HepG2 (cell line): ENCODE data around the gene DRC7. TPM values are rescaled to one million over a fixed set of nuclear protein-coding genes. Genes with fewer than 3 reads are reported as not detected.
A peak's percentile ranks its signal among the peaks of the same experiment; 100 is the strongest.

Experiments
- ATAC-seq: fragments of 200-7000 bp; cut with Tn5 transposase; 3 replicates; pipeline ENCODE4 v1.9.1; 2020; ENCODE audit warnings: mild to moderate bottlenecking, moderate library complexity
- BruUV-seq: library from RNA; stranded (reverse); fragments of 400-500 nt; replicated peaks from 2 replicates; lab custom pipeline; 2021; lab: Mats Ljungman, UMichigan
- CTCF ChIA-PET: fragments of 300-600 bp; formaldehyde crosslinking; extraction: SDS; loops from one replicate; lab custom pipeline; 2021; ENCODE audit warnings: low total read pairs, inconsistent platforms, low intra/inter-chr PET ratio; lab: Yijun Ruan, JAX
- POLR2A ChIA-PET: fragments of 350-600 bp; sonication (Branson Sonifier 250); formaldehyde crosslinking; loops from one replicate; lab custom pipeline; 2020; ENCODE audit warnings: antibody characterized with exemption, inconsistent platforms; lab: Yijun Ruan, JAX
- DNase-seq: peaks from one replicate; pipeline ENCODE4 v3.0.0-alpha.2; 2015; ENCODE audit warnings: low spot score
- FAIRE-seq: peaks from 3 replicates; lab custom pipeline; 2011; peaks lifted over from hg19 to GRCh38; lab: Jason Lieb, UNC
- H2AFZ ChIP-seq: one replicate; pipeline ENCODE4 v1.6.1; 2011; ENCODE audit warnings: low read length, inconsistent platforms
- H3K27ac ChIP-seq: fragments of 300-600 bp; 3 replicates; pipeline ENCODE4 v1.8.0; 2011; ENCODE audit warnings: mixed run types, mild to moderate bottlenecking, mixed read lengths, low read length, inconsistent platforms; ENCODE audit not compliant: insufficient read depth; ENCODE audit errors: extremely low read length
- H3K27me3 ChIP-seq, 2 experiments: fragments of 200-600 bp in 1 of 2; 2 replicates in 1 of 2; 3 replicates in 1 of 2; pipeline versions ENCODE4 v1.6.0 to v1.8.0; 2011; ENCODE audit warnings: low read length in 2 of 2, mild to moderate bottlenecking in 2 of 2, moderate library complexity in 2 of 2, inconsistent platforms in 1 of 2; ENCODE audit not compliant: insufficient read depth in 2 of 2, control insufficient read depth in 1 of 2
- H3K36me3 ChIP-seq, 2 experiments: fragments of 200-600 bp in 1 of 2; replicated peaks in 1 of 2; 2 replicates in 1 of 2; 3 replicates in 1 of 2; pipeline versions ENCODE4 v1.5.1 to v1.8.0; 2011; ENCODE audit warnings: low read length in 2 of 2, inconsistent platforms in 1 of 2; ENCODE audit not compliant: insufficient read depth in 2 of 2, control insufficient read depth in 1 of 2
- H3K4me1 ChIP-seq: 2 replicates; pipeline ENCODE4 v1.5.1; 2012; ENCODE audit warnings: low read length, inconsistent platforms; ENCODE audit not compliant: insufficient read depth
- H3K4me2 ChIP-seq: 2 replicates; pipeline ENCODE4 v1.6.0; 2011; ENCODE audit warnings: low read depth, low read length, inconsistent platforms
- H3K4me3 ChIP-seq, 3 experiments: fragments of 200-600 bp in 1 of 3; sonication (generic), shearing (Covaris generic) in 1 of 3; replicated peaks in 1 of 3; 2 replicates each; pipeline ENCODE4 v1.5.1; 2011 to 2016; ENCODE audit warnings: low read length in 3 of 3, inconsistent platforms in 2 of 3, low read depth in 2 of 3, mild to moderate bottlenecking in 2 of 3, control low read depth in 1 of 3, mixed read lengths in 1 of 3; ENCODE audit not compliant: insufficient read depth in 1 of 3
- H3K79me2 ChIP-seq: one replicate; pipeline ENCODE4 v1.6.1; 2011; ENCODE audit warnings: low read length, inconsistent platforms; ENCODE audit not compliant: insufficient read depth
- H3K9ac ChIP-seq: 2 replicates; pipeline ENCODE4 v1.6.0; 2011; ENCODE audit warnings: mild to moderate bottlenecking, low read depth, low read length, inconsistent platforms; ENCODE audit not compliant: insufficient read depth
- H3K9me3 ChIP-seq: 2 replicates; pipeline ENCODE4 v1.5.1; 2012; ENCODE audit warnings: mild to moderate bottlenecking, low read length
- H4K20me1 ChIP-seq: 2 replicates; pipeline ENCODE4 v1.6.0; 2011; ENCODE audit warnings: inconsistent platforms, mild to moderate bottlenecking, low read length, moderate library complexity; ENCODE audit not compliant: insufficient read depth
- AGO2 ChIP-seq: fragments of 200-400 bp; formaldehyde crosslinking; optimal IDR thresholded peaks from 2 replicates; pipeline ENCODE3; 2017; ENCODE audit warnings: mild to moderate bottlenecking, low read depth, low read length, moderate library complexity
- HNF4G ChIP-seq, 2 experiments: sonication (generic) in 1 of 2; formaldehyde crosslinking in 1 of 2; IDR thresholded peaks; 2 replicates each; pipeline versions ENCODE4 v1.4.0 to v1.6.1; 2011 to 2020; ENCODE audit warnings: borderline replicate concordance in 2 of 2, low read depth in 2 of 2, mild to moderate bottlenecking in 2 of 2, low read length in 1 of 2, missing genetic modification reagents in 1 of 2, moderate library complexity in 1 of 2
- MAF1 ChIP-seq: sonication (generic); formaldehyde crosslinking; IDR thresholded peaks from 2 replicates; pipeline ENCODE4 v1.5.0; 2020; ENCODE audit warnings: missing genetic modification reagents, borderline replicate concordance
- POGK ChIP-seq: sonication (generic); formaldehyde crosslinking; conservative IDR thresholded peaks from 2 replicates; pipeline ENCODE4 v1.8.0; 2022; ENCODE audit warnings: mild to moderate bottlenecking, moderate library complexity, missing genetic modification reagents
- ZMYM3 ChIP-seq: sonication (generic); formaldehyde crosslinking; IDR thresholded peaks from 2 replicates; pipeline ENCODE4 v1.5.1; 2020; ENCODE audit warnings: mild to moderate bottlenecking, missing genetic modification reagents
- ZNF547 ChIP-seq: sonication (generic); formaldehyde crosslinking; IDR thresholded peaks from 2 replicates; pipeline ENCODE4 v1.5.1; 2020; ENCODE audit warnings: mild to moderate bottlenecking, missing genetic modification reagents
- ZNF556 ChIP-seq: sonication (generic); formaldehyde crosslinking; IDR thresholded peaks from 2 replicates; pipeline ENCODE4 v1.4.0; 2020; ENCODE audit warnings: mild to moderate bottlenecking, missing genetic modification reagents, borderline replicate concordance
- WGBS: methylation state at CpG from one replicate; pipeline ENCODE4 v1.1.6; 2017; ENCODE audit warnings: low lambda C conversion rate; 5-methylcytosine and 5-hydroxymethylcytosine counted together
- in situ Hi-C: cut with HindIII; loops from 2 replicates; pipeline ENCODE4 v1.10.0; 2017; ENCODE audit warnings: low pct_unique_long_range_greater_than_20kb; ENCODE audit not compliant: extremely low pct_ligation_motif_present
- intact Hi-C: fragments of 100-400 bp; cut with micrococcal nuclease; formaldehyde crosslinking; loops from one replicate; pipeline ENCODE4 v1.10.0; 2022; ENCODE audit not compliant: unreplicated experiment
- polyA plus RNA-seq, 8 experiments: library from polyadenylated mRNA; depleted of rRNA in 3 of 8; stranded (reverse) in 7 of 8; unstranded in 1 of 8; fragments of >200 nt; fragmentation: Illumina TruSeq in 4 of 8; extraction: Trizol in 4 of 8; gene quantifications; 2 replicates each; pipeline versions ENCODE4 v1.2.1 to v1.2.3, GENCODE V29; 2011 to 2016; ENCODE audit warnings: low read depth in 4 of 8, missing spikeins in 1 of 8, mixed read lengths in 1 of 8; ENCODE audit not compliant: insufficient read depth in 1 of 8
- total RNA-seq, 5 experiments: library from RNA; depleted of rRNA; stranded (reverse); fragments of >200 nt; fragmentation: Illumina TruSeq; extraction: Trizol; gene quantifications; 2 replicates each; pipeline ENCODE4 v1.2.3, GENCODE V29; 2016; ENCODE audit warnings: low read depth in 1 of 5

The DRC7 gene
- total and polyA plus RNA-seq, 2 of the 13 experiments (the other 11 are each of a cell fraction or from before 2014, with no cell fraction given) = 2.7 to 3.4 TPM

GRCh38 chr16:57748596-57748995 is 54.0 kb downstream of the DRC7 start:
- no peak for DNase-seq
- H2AFZ ChIP-seq = no peak overlapping the region
- H3K9me3 ChIP-seq = no peaks in the 10 kb centered on the region
- in situ Hi-C loops (no loop called here), intact Hi-C loops (no loop called here)
- H3K27me3 ChIP-seq = no peaks in the 10 kb centered on the region
- FAIRE-seq = no peak
- WGBS = 99% methylated on average over 9 of the region's 11 CpGs
- CTCF ChIA-PET = no interaction called here
- BruUV-seq = no TSS peak
- H3K36me3 ChIP-seq = peaks cover 18 to 20% of the 10 kb centered on the region in 2 experiments; a peak in 3 of 5 replicates
- TF ChIP-seq ZNF547 (no peak), AGO2 (peak; percentile 60), ZNF556 (CRISPR knock-in tag) (no peak), MAF1 (CRISPR knock-in tag) (no peak), HNF4G (IDR thresholded peaks at IDR 0.05; ENCODE audit: borderline replicate concordance, low read depth, low read length) (no peak), HNF4G (CRISPR knock-in tag; IDR thresholded peaks at IDR 0.05; ENCODE audit: borderline replicate concordance, low read depth) (no peak)
- H3K79me2 ChIP-seq = no peaks in the 10 kb centered on the region
- H3K4me3 ChIP-seq = no peak overlapping the region
- POLR2A ChIA-PET = interaction anchor here (0.9 to 1.0 kb wide), 2 partner anchors 13 kb away, joined by 4 to 5 read pairs; partner anchors contain the start of gene KATNB1
- ATAC-seq = no peak
- H3K4me1 ChIP-seq = no peaks in the 10 kb centered on the region
- H4K20me1 ChIP-seq = no peaks in the 10 kb centered on the region
- no peak overlapping the region for H3K9ac ChIP-seq
- H3K27ac ChIP-seq = no peak overlapping the region
- H3K4me2 ChIP-seq = no peak overlapping the region

DNA sequence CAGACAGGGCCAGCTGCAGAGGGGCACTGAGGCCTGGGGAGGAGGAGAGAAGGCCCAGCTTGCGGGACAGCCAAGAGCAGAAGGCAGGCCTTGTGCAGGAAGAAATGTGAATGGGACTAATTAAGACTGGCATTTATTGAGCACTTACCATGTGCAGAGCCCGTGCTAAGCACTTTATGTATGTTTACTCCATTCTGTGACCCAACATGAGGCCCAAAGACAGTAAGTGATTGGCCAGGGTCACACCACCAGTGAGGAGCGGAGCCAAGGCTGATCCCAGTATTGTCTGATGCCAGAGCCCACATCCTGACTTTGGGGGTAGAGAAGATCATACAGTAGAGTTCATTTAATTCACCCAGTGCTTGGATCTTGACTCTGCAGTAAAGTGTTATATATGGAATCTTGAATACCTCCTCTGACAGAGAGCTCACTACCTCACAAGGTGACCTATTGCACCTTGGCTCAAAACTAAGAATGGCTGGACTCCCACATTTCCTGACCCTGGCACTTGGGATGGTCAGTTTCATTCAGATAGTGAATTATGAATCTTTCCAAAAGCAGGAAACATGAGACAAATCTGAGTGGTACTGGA is 54.6 kb downstream of the DRC7 start:
- no peaks in the 10 kb centered on the region for H4K20me1 ChIP-seq
- no peak for DNase-seq
- H3K4me3 ChIP-seq = no peak overlapping the region
- TF ChIP-seq POGK (no peak), ZMYM3 (0 out of 2 replicates have a peak, but pooled peaks have one; percentile 21)
- no peak overlapping the region for H3K4me2 ChIP-seq
- ATAC-seq = no peak
- ChIA-PET POLR2A (interaction anchor here (0.9 kb wide), 1 partner anchor 14 kb away, joined by 4 read pairs; the partner anchor contains the start of gene KATNB1), CTCF (no interaction called here)
- H3K9ac ChIP-seq = no peak overlapping the region
- peaks cover 19 to 20% of the 10 kb centered on the region in 2 experiments; a peak in 3 of 5 replicates for H3K36me3 ChIP-seq
- intact Hi-C loops (no loop called here), in situ Hi-C loops (no loop called here)
- no peak overlapping the region for H3K27ac ChIP-seq
- H3K27me3 ChIP-seq = no peaks in the 10 kb centered on the region
- no peaks in the 10 kb centered on the region for H3K79me2 ChIP-seq
- no peaks in the 10 kb centered on the region for H3K4me1 ChIP-seq
- BruUV-seq = no TSS peak
- FAIRE-seq = no peak
- 100% methylated on average over 3 of the region's 3 CpGs for WGBS
- no peak overlapping the region for H2AFZ ChIP-seq
- no peaks in the 10 kb centered on the region for H3K9me3 ChIP-seq
